GM12878 (cell line): Measurements from ENCODE around the gene BMF. TPM values are rescaled to one million over a fixed set of nuclear protein-coding genes. Genes with fewer than 3 reads are reported as not detected.

Source experiments
- ASH2L ChIP-seq: fragments of 300-600, 200-600 bp; sonication (generic); IDR thresholded peaks from 2 replicates; pipeline ENCODE4 v1.6.1; 2017; ENCODE audit warnings: low read depth, mild to moderate bottlenecking, borderline replicate concordance
- CREB1 ChIP-seq: IDR thresholded peaks from 2 replicates; pipeline ENCODE4 v1.6.1; 2012; ENCODE audit warnings: low read depth, mild to moderate bottlenecking, inconsistent platforms
- DPF2 ChIP-seq: fragments of 450-650 bp; IDR thresholded peaks from 2 replicates; pipeline ENCODE4 v1.6.1; 2017; ENCODE audit warnings: mild to moderate bottlenecking
- ETV6 ChIP-seq, 2 experiments: fragments of 450-650 bp in 1 of 2; IDR thresholded peaks in 1 of 2; conservative IDR thresholded peaks in 1 of 2; 2 replicates each; pipeline ENCODE4 v1.6.1; 2014; ENCODE audit warnings: antibody characterized with exemption in 1 of 2, borderline replicate concordance in 1 of 2, low read depth in 1 of 2, mild to moderate bottlenecking in 1 of 2, moderate library complexity in 1 of 2
- FOXM1 ChIP-seq: IDR thresholded peaks from 2 replicates; pipeline ENCODE4 v1.6.1; 2012; ENCODE audit warnings: low read depth, mild to moderate bottlenecking, inconsistent platforms, low read length, moderate library complexity
- GATAD2B ChIP-seq: fragments of 450-650 bp; conservative IDR thresholded peaks from 2 replicates; pipeline ENCODE4 v1.6.1; 2017; ENCODE audit warnings: low read depth, mild to moderate bottlenecking, moderate library complexity
- IRF4 ChIP-seq: IDR thresholded peaks from 2 replicates; pipeline ENCODE4 v1.6.1; 2011; ENCODE audit warnings: low read depth, low read length
- JUNB ChIP-seq: IDR thresholded peaks from 2 replicates; pipeline ENCODE4 v1.6.1; 2016; ENCODE audit warnings: antibody characterized with exemption, mild to moderate bottlenecking
- MEF2B ChIP-seq: fragments of 450-650 bp; IDR thresholded peaks from 2 replicates; pipeline ENCODE4 v1.6.1; 2018; ENCODE audit warnings: mild to moderate bottlenecking, moderate library complexity; ENCODE audit not compliant: partially characterized antibody, poor library complexity, severe bottlenecking
- PAX8 ChIP-seq: fragments of 450-650 bp; IDR thresholded peaks from 2 replicates; pipeline ENCODE4 v1.6.1; 2017; ENCODE audit warnings: mild to moderate bottlenecking, moderate library complexity
- PML ChIP-seq: IDR thresholded peaks from 2 replicates; pipeline ENCODE4 v1.6.1; 2012; ENCODE audit warnings: low read length, inconsistent platforms
- POLR2AphosphoS5 ChIP-seq: IDR thresholded peaks from 2 replicates; pipeline ENCODE4 v1.6.1; 2011; ENCODE audit warnings: mild to moderate bottlenecking, low read length, inconsistent platforms
- RB1 ChIP-seq: fragments of 450-650 bp; formaldehyde crosslinking; IDR thresholded peaks from 2 replicates; pipeline ENCODE4 v1.6.1; 2017; ENCODE audit warnings: mild to moderate bottlenecking, borderline replicate concordance
- SMAD1 ChIP-seq: fragments of 450-650 bp; IDR thresholded peaks from 2 replicates; pipeline ENCODE4 v1.6.1; 2018; ENCODE audit warnings: mild to moderate bottlenecking, low read depth; ENCODE audit not compliant: partially characterized antibody
- SMARCA5 ChIP-seq: fragments of 450-650 bp; IDR thresholded peaks from 2 replicates; pipeline ENCODE4 v1.6.1; 2017; ENCODE audit warnings: mild to moderate bottlenecking
- SP1 ChIP-seq: IDR thresholded peaks from one replicate; pipeline ENCODE4 v1.6.1; 2011; ENCODE audit warnings: low read depth, low read length
- SREBF2 ChIP-seq: IDR thresholded peaks from 2 replicates; pipeline ENCODE4 v1.6.1; 2012; ENCODE audit warnings: mild to moderate bottlenecking, low read length
- SUPT20H ChIP-seq: IDR thresholded peaks from 2 replicates; pipeline ENCODE4 v1.6.1; 2011; ENCODE audit warnings: low read depth, mild to moderate bottlenecking, low read length, moderate library complexity, borderline replicate concordance; ENCODE audit not compliant: control insufficient read depth
- TARDBP ChIP-seq: IDR thresholded peaks from 2 replicates; pipeline ENCODE4 v1.6.1; 2016; ENCODE audit warnings: borderline replicate concordance
- TCF12 ChIP-seq: IDR thresholded peaks from 2 replicates; pipeline ENCODE4 v1.6.1; 2011; ENCODE audit warnings: low read depth, mild to moderate bottlenecking, low read length
- TCF7 ChIP-seq: IDR thresholded peaks from 2 replicates; pipeline ENCODE4 v1.6.1; 2014; ENCODE audit warnings: antibody characterized with exemption, borderline replicate concordance
- YY1 ChIP-seq: IDR thresholded peaks from 2 replicates; pipeline ENCODE4 v1.6.1; 2011; ENCODE audit warnings: low read depth, mild to moderate bottlenecking, low read length
- polyA plus RNA-seq, 11 experiments: library from polyadenylated mRNA; depleted of rRNA in 4 of 11; unstranded in 6 of 11; stranded (reverse) in 5 of 11; fragments of >200 nt; fragmentation: Nextera tagmentation in 4 of 11; fragmentation: Illumina TruSeq in 1 of 11; extraction: Ambion mirVana in 4 of 11; extraction: Trizol in 1 of 11; gene quantifications; 1 replicate in 1 of 11; 2 replicates in 10 of 11; pipeline versions ENCODE4 v1.2.1 to v1.2.3, GENCODE V29; 2011 to 2016; ENCODE audit warnings: inconsistent platforms in 2 of 11, missing spikeins in 2 of 11, low read depth in 1 of 11
- total RNA-seq, 4 experiments: library from RNA; depleted of rRNA in 3 of 4; stranded (reverse); fragments of >200 nt in 3 of 4; fragmentation: Illumina TruSeq in 1 of 4; extraction: Trizol in 1 of 4; gene quantifications; 2 replicates each; pipeline versions ENCODE4 v1.2.1 to v1.2.3, GENCODE V29; 2013 to 2021
- TF ChIP-seq, protein P1 (sequence below): fragments of 450-650 bp; IDR thresholded peaks from 2 replicates; pipeline ENCODE4 v1.6.1; 2017; ENCODE audit warnings: antibody characterized with exemption, mild to moderate bottlenecking, moderate library complexity
- TF ChIP-seq, protein P2 (sequence below): IDR thresholded peaks from 2 replicates; pipeline ENCODE4 v1.6.1; 2011; ENCODE audit warnings: low read depth, low read length, improper control_type of control experiment, borderline replicate concordance
- TF ChIP-seq, protein P3 (sequence below): fragments of 150-350 bp; IDR thresholded peaks from 2 replicates; pipeline ENCODE4 v1.6.1; 2016; ENCODE audit warnings: low read depth, low read length

Gene BMF
- total and polyA plus RNA-seq, 10 of the 15 experiments (the other 5 are each of a cell fraction or from before 2014, with no cell fraction given), result 0.82 to 34.9 (median 16.9) TPM

DNA sequence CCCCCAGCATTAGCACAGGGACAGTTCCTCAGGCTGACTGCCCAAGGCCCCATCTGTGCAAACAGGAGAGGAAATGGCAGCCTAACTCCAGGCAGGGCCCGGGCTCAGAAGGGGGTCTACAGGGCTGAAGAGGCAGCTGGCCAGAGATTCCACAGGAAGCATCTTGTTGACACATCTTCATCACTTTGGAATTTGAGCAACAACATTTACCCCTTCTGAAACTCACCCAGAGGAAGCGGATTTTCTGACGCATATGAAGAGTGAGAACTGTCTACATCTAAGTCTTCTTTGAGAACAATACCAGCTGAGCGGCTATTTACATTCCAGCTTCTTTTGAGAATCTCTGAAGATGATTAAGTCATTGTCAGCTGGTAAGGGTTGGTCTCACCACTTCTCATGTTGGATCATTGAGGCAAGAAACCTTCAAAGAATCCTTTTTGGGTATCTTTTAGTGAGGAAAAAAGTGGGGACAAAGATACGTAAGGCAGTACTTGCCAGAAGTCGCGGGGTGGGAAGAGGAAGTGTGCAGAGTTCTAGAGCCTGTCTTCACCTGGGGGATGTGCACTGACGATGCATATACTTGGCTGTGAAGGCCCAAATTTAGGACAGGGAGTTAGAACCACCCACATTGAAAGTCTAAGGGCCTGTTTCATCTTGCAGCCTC, 44.3 kb downstream of the BMF start (continued):
- TF ChIP-seq, protein P1, sequence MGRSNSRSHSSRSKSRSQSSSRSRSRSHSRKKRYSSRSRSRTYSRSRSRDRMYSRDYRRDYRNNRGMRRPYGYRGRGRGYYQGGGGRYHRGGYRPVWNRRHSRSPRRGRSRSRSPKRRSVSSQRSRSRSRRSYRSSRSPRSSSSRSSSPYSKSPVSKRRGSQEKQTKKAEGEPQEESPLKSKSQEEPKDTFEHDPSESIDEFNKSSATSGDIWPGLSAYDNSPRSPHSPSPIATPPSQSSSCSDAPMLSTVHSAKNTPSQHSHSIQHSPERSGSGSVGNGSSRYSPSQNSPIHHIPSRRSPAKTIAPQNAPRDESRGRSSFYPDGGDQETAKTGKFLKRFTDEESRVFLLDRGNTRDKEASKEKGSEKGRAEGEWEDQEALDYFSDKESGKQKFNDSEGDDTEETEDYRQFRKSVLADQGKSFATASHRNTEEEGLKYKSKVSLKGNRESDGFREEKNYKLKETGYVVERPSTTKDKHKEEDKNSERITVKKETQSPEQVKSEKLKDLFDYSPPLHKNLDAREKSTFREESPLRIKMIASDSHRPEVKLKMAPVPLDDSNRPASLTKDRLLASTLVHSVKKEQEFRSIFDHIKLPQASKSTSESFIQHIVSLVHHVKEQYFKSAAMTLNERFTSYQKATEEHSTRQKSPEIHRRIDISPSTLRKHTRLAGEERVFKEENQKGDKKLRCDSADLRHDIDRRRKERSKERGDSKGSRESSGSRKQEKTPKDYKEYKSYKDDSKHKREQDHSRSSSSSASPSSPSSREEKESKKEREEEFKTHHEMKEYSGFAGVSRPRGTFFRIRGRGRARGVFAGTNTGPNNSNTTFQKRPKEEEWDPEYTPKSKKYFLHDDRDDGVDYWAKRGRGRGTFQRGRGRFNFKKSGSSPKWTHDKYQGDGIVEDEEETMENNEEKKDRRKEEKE, result no peak
- TF ChIP-seq ASH2L (peak; percentile 85; the same call in 1 of the 2 replicates), JUNB (peak; percentile 89), PML (peak; percentile 51; the same call in 1 of the 2 replicates), YY1 (peak; percentile 57; the same call in 1 of the 2 replicates), TCF12 (0 out of 2 replicates have a peak, but pooled peaks have one; percentile 5), PAX8 (no peak), IRF4 (peak; percentile 55), MEF2B (peak; percentile 65), FOXM1 (peak; percentile 79), SREBF2 (no peak), GATAD2B (0 out of 2 replicates have a peak, but pooled peaks have one; percentile 29), SMARCA5 (peak; percentile 67), RB1 (peak; percentile 39; the same call in 1 of the 2 replicates), TCF7 (peak; percentile 66; the same call in 1 of the 2 replicates), CREB1 (peak; percentile 62), SP1 (peak; percentile 54), ETV6 (conservative IDR thresholded peaks at IDR 0.05 in 1 of 2, IDR thresholded peaks at IDR 0.05 in 1 of 2; ENCODE audit: borderline replicate concordance in 1 of 2, low read depth in 1 of 2) (peak in 1 of 2 experiments; percentile 88; a peak in 2 of 4 replicates), DPF2 (peak; percentile 73; the same call in 1 of the 2 replicates), TARDBP (no peak), POLR2AphosphoS5 (no peak), SMAD1 (no peak), SUPT20H (no peak)
- TF ChIP-seq, protein P2, sequence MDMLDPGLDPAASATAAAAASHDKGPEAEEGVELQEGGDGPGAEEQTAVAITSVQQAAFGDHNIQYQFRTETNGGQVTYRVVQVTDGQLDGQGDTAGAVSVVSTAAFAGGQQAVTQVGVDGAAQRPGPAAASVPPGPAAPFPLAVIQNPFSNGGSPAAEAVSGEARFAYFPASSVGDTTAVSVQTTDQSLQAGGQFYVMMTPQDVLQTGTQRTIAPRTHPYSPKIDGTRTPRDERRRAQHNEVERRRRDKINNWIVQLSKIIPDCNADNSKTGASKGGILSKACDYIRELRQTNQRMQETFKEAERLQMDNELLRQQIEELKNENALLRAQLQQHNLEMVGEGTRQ, result no peak
- TF ChIP-seq, protein P3, sequence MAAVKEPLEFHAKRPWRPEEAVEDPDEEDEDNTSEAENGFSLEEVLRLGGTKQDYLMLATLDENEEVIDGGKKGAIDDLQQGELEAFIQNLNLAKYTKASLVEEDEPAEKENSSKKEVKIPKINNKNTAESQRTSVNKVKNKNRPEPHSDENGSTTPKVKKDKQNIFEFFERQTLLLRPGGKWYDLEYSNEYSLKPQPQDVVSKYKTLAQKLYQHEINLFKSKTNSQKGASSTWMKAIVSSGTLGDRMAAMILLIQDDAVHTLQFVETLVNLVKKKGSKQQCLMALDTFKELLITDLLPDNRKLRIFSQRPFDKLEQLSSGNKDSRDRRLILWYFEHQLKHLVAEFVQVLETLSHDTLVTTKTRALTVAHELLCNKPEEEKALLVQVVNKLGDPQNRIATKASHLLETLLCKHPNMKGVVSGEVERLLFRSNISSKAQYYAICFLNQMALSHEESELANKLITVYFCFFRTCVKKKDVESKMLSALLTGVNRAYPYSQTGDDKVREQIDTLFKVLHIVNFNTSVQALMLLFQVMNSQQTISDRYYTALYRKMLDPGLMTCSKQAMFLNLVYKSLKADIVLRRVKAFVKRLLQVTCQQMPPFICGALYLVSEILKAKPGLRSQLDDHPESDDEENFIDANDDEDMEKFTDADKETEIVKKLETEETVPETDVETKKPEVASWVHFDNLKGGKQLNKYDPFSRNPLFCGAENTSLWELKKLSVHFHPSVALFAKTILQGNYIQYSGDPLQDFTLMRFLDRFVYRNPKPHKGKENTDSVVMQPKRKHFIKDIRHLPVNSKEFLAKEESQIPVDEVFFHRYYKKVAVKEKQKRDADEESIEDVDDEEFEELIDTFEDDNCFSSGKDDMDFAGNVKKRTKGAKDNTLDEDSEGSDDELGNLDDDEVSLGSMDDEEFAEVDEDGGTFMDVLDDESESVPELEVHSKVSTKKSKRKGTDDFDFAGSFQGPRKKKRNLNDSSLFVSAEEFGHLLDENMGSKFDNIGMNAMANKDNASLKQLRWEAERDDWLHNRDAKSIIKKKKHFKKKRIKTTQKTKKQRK, result no peak
